H1 (cell line): ENCODE measurements around the gene NR1I3. TPM values are rescaled to one million over a fixed set of nuclear protein-coding genes. Genes with fewer than 3 reads are reported as not detected.

Experiments
- CTCF ChIA-PET: fragments of 300-600 bp; sonication (Branson Sonifier 250); formaldehyde crosslinking; loops from one replicate; lab custom pipeline; 2021; ENCODE audit not compliant: partially characterized antibody; lab: Charles Lee
- POLR2A ChIA-PET: fragments of 300-600 bp; sonication (Branson Sonifier 250); formaldehyde crosslinking; loops from one replicate; lab custom pipeline; 2021; ENCODE audit warnings: inconsistent platforms; ENCODE audit not compliant: partially characterized antibody; lab: Charles Lee
- DNase-seq, 2 experiments: peaks; one replicate each; pipeline versions ENCODE4 v3.0.0 to v3.0.0-alpha.2; 2010 to 2022; ENCODE audit warnings: low spot score in 2 of 2, low read depth in 1 of 2, mixed read lengths in 1 of 2
- FAIRE-seq: peaks from 2 replicates; lab custom pipeline; 2011; peaks lifted over from hg19 to GRCh38; lab: Jason Lieb, UNC
- H2AFZ ChIP-seq: 2 replicates; pipeline ENCODE4 v1.8.1; 2012; ENCODE audit warnings: low read length, inconsistent platforms
- H2AK5ac ChIP-seq: 2 replicates; pipeline ENCODE4 v1.6.1; 2013; ENCODE audit warnings: low read depth, low read length
- H2BK120ac ChIP-seq: replicated peaks from 2 replicates; pipeline ENCODE3; 2013; ENCODE audit warnings: low read depth, low read length, inconsistent platforms
- H2BK12ac ChIP-seq: 2 replicates; pipeline ENCODE4 v1.6.1; 2013; ENCODE audit warnings: low read depth, low read length
- H2BK15ac ChIP-seq: 2 replicates; pipeline ENCODE4 v1.6.1; 2013; ENCODE audit warnings: low read length
- H2BK20ac ChIP-seq: 2 replicates; pipeline ENCODE4 v1.6.1; 2013; ENCODE audit warnings: low read length
- H2BK5ac ChIP-seq: 2 replicates; pipeline ENCODE4 v1.6.1; 2013; ENCODE audit warnings: low read depth, low read length
- H3K14ac ChIP-seq: 2 replicates; pipeline ENCODE4 v1.6.1; 2013; ENCODE audit warnings: inconsistent platforms; ENCODE audit not compliant: insufficient read length
- H3K18ac ChIP-seq: 2 replicates; pipeline ENCODE4 v1.6.1; 2013; ENCODE audit warnings: low read length; ENCODE audit errors: extremely low read depth
- H3K23ac ChIP-seq: 2 replicates; pipeline ENCODE4 v1.6.1; 2013; ENCODE audit warnings: inconsistent platforms; ENCODE audit not compliant: insufficient read length
- H3K23me2 ChIP-seq: 2 replicates; pipeline ENCODE4 v1.6.1; 2013; ENCODE audit warnings: low read depth, low read length
- H3K27ac ChIP-seq: 2 replicates; pipeline ENCODE4 v1.6.1; 2011; ENCODE audit warnings: low read depth, low read length, inconsistent platforms
- H3K27me3 ChIP-seq, 4 experiments: replicated peaks in 1 of 4; 1 replicate in 1 of 4; 2 replicates in 3 of 4; pipeline versions ENCODE4 v1.6.1 to v1.8.1; 2011 to 2013; ENCODE audit warnings: low read length in 3 of 4, mild to moderate bottlenecking in 3 of 4, inconsistent platforms in 2 of 4, mixed read lengths in 2 of 4, moderate library complexity in 1 of 4; ENCODE audit not compliant: control insufficient read depth in 3 of 4, insufficient read depth in 3 of 4; ENCODE audit errors: extremely low read depth in 1 of 4
- H3K36me3 ChIP-seq, 4 experiments: 2 replicates each; pipeline versions ENCODE4 v1.6.1 to v1.8.1; 2011 to 2013; ENCODE audit warnings: mild to moderate bottlenecking in 4 of 4, low read length in 3 of 4, moderate library complexity in 2 of 4, control low read depth in 1 of 4, inconsistent platforms in 1 of 4; ENCODE audit not compliant: insufficient read depth in 4 of 4, control insufficient read depth in 2 of 4
- H3K4ac ChIP-seq: replicated peaks from 2 replicates; pipeline ENCODE3; 2013; ENCODE audit warnings: low read length, low read depth, mixed read lengths, inconsistent platforms; ENCODE audit not compliant: insufficient read length
- H3K4me1 ChIP-seq, 4 experiments: replicated peaks in 1 of 4; 1 replicate in 1 of 4; 2 replicates in 3 of 4; pipeline versions ENCODE4 v1.6.1 to v1.8.1; 2011 to 2013; ENCODE audit warnings: low read length in 3 of 4, inconsistent platforms in 2 of 4, mixed read lengths in 1 of 4; ENCODE audit not compliant: insufficient read depth in 4 of 4, control insufficient read depth in 3 of 4
- H3K4me2 ChIP-seq, 2 experiments: 2 replicates each; pipeline versions ENCODE4 v1.6.1 to v1.8.1; 2011 to 2013; ENCODE audit warnings: low read depth in 2 of 2, low read length in 2 of 2, control low read depth in 1 of 2, inconsistent platforms in 1 of 2, mild to moderate bottlenecking in 1 of 2; ENCODE audit not compliant: insufficient read depth in 1 of 2
- H3K4me3 ChIP-seq, 4 experiments: fragments of 200-600, 300-600 bp in 1 of 4; sonication (generic), shearing (Covaris generic), sonication (Bioruptor Twin) in 1 of 4; 2 replicates each; pipeline versions ENCODE4 v1.5.1 to v1.8.1; 2011 to 2016; ENCODE audit warnings: low read length in 4 of 4, low read depth in 3 of 4, control low read depth in 2 of 4, inconsistent platforms in 2 of 4, mild to moderate bottlenecking in 2 of 4, mixed read lengths in 1 of 4, moderate library complexity in 1 of 4; ENCODE audit not compliant: insufficient read depth in 2 of 4; ENCODE audit errors: extremely low read depth in 1 of 4
- H3K56ac ChIP-seq: replicated peaks from 2 replicates; pipeline ENCODE3; 2013; ENCODE audit warnings: low read depth, mild to moderate bottlenecking, mixed read lengths, low read length, inconsistent platforms; ENCODE audit not compliant: insufficient read length
- H3K79me1 ChIP-seq: 2 replicates; pipeline ENCODE4 v1.6.1; 2013; ENCODE audit warnings: low read depth, low read length, control low read depth
- H3K79me2 ChIP-seq, 2 experiments: 2 replicates each; pipeline versions ENCODE4 v1.6.1 to v1.8.1; 2012 to 2013; ENCODE audit warnings: low read length in 2 of 2, mild to moderate bottlenecking in 2 of 2, inconsistent platforms in 1 of 2; ENCODE audit not compliant: insufficient read depth in 2 of 2, control insufficient read depth in 1 of 2
- H3K9ac ChIP-seq, 4 experiments: replicated peaks in 1 of 4; 1 replicate in 1 of 4; 2 replicates in 3 of 4; pipeline versions ENCODE4 v1.6.1 to v1.8.1; 2011 to 2013; ENCODE audit warnings: low read depth in 3 of 4, low read length in 3 of 4, control low read depth in 2 of 4, mild to moderate bottlenecking in 2 of 4, moderate library complexity in 2 of 4, inconsistent platforms in 1 of 4; ENCODE audit errors: extremely low read depth in 1 of 4
- H3K9me3 ChIP-seq, 2 experiments: 2 replicates each; pipeline versions ENCODE4 v1.6.1 to v1.8.1; 2012 to 2013; ENCODE audit warnings: mild to moderate bottlenecking in 2 of 2, moderate library complexity in 2 of 2, control low read depth in 1 of 2, inconsistent platforms in 1 of 2, low read depth in 1 of 2, low read length in 1 of 2, mixed read lengths in 1 of 2; ENCODE audit not compliant: insufficient read depth in 2 of 2
- H4K20me1 ChIP-seq, 2 experiments: replicated peaks in 1 of 2; 2 replicates each; pipeline versions ENCODE3 to v1.8.1; 2011 to 2013; ENCODE audit warnings: inconsistent platforms in 2 of 2, low read length in 2 of 2, mild to moderate bottlenecking in 1 of 2; ENCODE audit not compliant: insufficient read depth in 2 of 2, control insufficient read depth in 1 of 2
- H4K5ac ChIP-seq: 2 replicates; pipeline ENCODE4 v1.6.1; 2013; ENCODE audit warnings: low read length, low read depth, mixed read lengths, inconsistent platforms; ENCODE audit not compliant: insufficient read length
- H4K8ac ChIP-seq: 2 replicates; pipeline ENCODE4 v1.8.0; 2013; ENCODE audit warnings: mild to moderate bottlenecking, moderate library complexity, low read length, inconsistent platforms; ENCODE audit not compliant: insufficient read depth; ENCODE audit errors: extremely low read depth
- H4K91ac ChIP-seq: replicated peaks from 2 replicates; pipeline ENCODE3; 2013; ENCODE audit warnings: low read length, mixed read lengths, inconsistent platforms; ENCODE audit not compliant: insufficient read length
- ASH2L ChIP-seq: fragments of 200-600, 300-600 bp; sonication (generic); IDR thresholded peaks from one replicate; pipeline ENCODE4 v1.7.1; 2017; ENCODE audit warnings: low read length
- CBX8 ChIP-seq: fragments of 300-800, 300-1000 bp; sonication (generic); IDR thresholded peaks from 2 replicates; pipeline ENCODE4 v1.7.1; 2016; ENCODE audit warnings: low read depth, low read length, borderline replicate concordance
- CREB1 ChIP-seq: IDR thresholded peaks from 2 replicates; pipeline ENCODE4 v1.6.1; 2012; ENCODE audit warnings: inconsistent platforms
- GTF2F1 ChIP-seq: IDR thresholded peaks from 2 replicates; pipeline ENCODE4 v1.6.1; 2012; ENCODE audit warnings: low read depth, low read length, improper control_type of control experiment, borderline replicate concordance
- PHF8 ChIP-seq: fragments of 200-600 bp; sonication (generic); conservative IDR thresholded peaks from 2 replicates; pipeline ENCODE4 v1.7.1; 2012; ENCODE audit warnings: low read depth, mild to moderate bottlenecking, inconsistent platforms, low read length, moderate library complexity
- POU5F1 ChIP-seq: IDR thresholded peaks from 2 replicates; pipeline ENCODE4 v1.6.1; 2011; ENCODE audit warnings: low read depth, mild to moderate bottlenecking, low read length, moderate library complexity
- RXRA ChIP-seq: IDR thresholded peaks from 2 replicates; pipeline ENCODE4 v1.6.1; 2011; ENCODE audit warnings: low read depth, mild to moderate bottlenecking, low read length, moderate library complexity; ENCODE audit not compliant: insufficient read depth
- SP4 ChIP-seq: IDR thresholded peaks from 2 replicates; pipeline ENCODE4 v1.6.1; 2012; ENCODE audit warnings: low read length, inconsistent platforms
- TAF1 ChIP-seq: IDR thresholded peaks from 2 replicates; pipeline ENCODE4 v1.6.1; 2011; ENCODE audit warnings: mild to moderate bottlenecking, low read depth, low read length
- TCF12 ChIP-seq: IDR thresholded peaks from 2 replicates; pipeline ENCODE4 v1.6.1; 2011; ENCODE audit warnings: low read depth, mild to moderate bottlenecking, low read length
- WGBS, 2 experiments: shearing (Covaris generic) in 1 of 2; methylation state at CpG; one replicate each; pipeline versions ENCODE4 v1.1.6 to v1.1.7; 2013 to 2015; ENCODE audit warnings: low lambda C conversion rate in 2 of 2, mixed read lengths in 2 of 2, inconsistent platforms in 1 of 2, low coverage in 1 of 2, missing lambda C conversion rate in 1 of 2; ENCODE audit not compliant: insufficient replicate concordance in 2 of 2, insufficient coverage in 1 of 2, insufficient read length in 1 of 2; ENCODE audit errors: extremely low coverage in 1 of 2, missing lambda C conversion rate in 1 of 2; 5-methylcytosine and 5-hydroxymethylcytosine counted together
- polyA plus RNA-seq, 7 experiments: library from polyadenylated mRNA; depleted of rRNA in 3 of 7; stranded (reverse) in 5 of 7; unstranded in 2 of 7; fragments of >200 nt in 5 of 7; fragments of 200-250 nt in 2 of 7; gene quantifications; 1 replicate in 5 of 7; 2 replicates in 1 of 7; 4 replicates in 1 of 7; pipeline versions ENCODE4 v1.2.1 to v1.2.3, GENCODE V29; 2011 to 2013; ENCODE audit warnings: missing spikeins in 2 of 7, mixed read lengths in 2 of 7
- total RNA-seq: library from RNA; stranded (reverse); fragmentation: NEBNext Ultra II Directional; extraction: Animal tissue kit (Norgen Biotek cat#: 25700); gene quantifications from 2 replicates; pipeline ENCODE4 v1.2.1, GENCODE V29; 2021
- TF ChIP-seq, protein P1 (sequence below): IDR thresholded peaks from 2 replicates; pipeline ENCODE4 v1.6.1; 2012; ENCODE audit warnings: inconsistent platforms

The NR1I3 gene
- total and polyA plus RNA-seq, 2 of the 8 experiments (the other 6 are each of a cell fraction or from before 2014, with no cell fraction given), result not detected

DNA sequence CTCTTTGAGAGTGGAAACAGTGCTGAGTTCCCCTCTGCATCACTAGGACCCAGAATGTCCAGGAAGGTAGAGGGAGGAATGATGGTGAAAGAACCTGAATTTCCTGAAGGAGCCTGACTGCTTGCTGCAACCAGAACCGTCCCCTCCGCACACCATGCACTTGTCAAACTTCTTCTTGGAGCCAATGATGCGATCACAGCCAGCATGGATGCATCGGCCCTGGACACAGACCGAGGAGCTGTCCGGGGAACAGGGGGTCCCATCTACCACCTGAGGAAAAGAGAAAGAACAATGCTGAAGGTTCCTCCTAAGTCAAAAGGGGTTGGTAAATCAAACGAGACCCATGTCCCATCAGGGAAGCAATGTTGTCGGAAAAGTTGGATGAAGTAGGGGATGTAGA lies 46.0 kb downstream of the NR1I3 start:
- 93% methylated on average over 8 of the region's 8 CpGs; no CpG with 5 or more reads in 1 of the 2 experiments for WGBS, 2 experiments
- Histone ChIP-seq H3K4me3 (no peak overlapping the region), H3K79me2 (no peaks in the 10 kb centered on the region), H3K14ac (no peak overlapping the region), H4K5ac (no peak overlapping the region), H3K56ac (no peak overlapping the region), H3K9me3 (no peaks in the 10 kb centered on the region), H3K4me2 (no peak overlapping the region), H2BK5ac (no peak overlapping the region), H2BK12ac (no peak overlapping the region), H4K20me1 (no peaks in the 10 kb centered on the region), H3K27ac (no peak overlapping the region), H3K18ac (no peak overlapping the region), H4K91ac (no peak overlapping the region), H3K4ac (no peak overlapping the region), H3K36me3 (peaks cover 4 to 14% (median 10%) of the 10 kb centered on the region in 4 experiments; a peak in 5 of 8 replicates), H3K79me1 (peaks cover under 1% of the 10 kb centered on the region; the same call in 1 of the 2 replicates), H2BK120ac (no peak overlapping the region), H3K27me3 (no peaks in the 10 kb centered on the region; a peak in 1 of 7 replicates), H3K23me2 (no peaks in the 10 kb centered on the region), H2BK15ac (no peak overlapping the region), H4K8ac (no peak overlapping the region), H2AFZ (no peak overlapping the region), H3K23ac (no peak overlapping the region), H3K4me1 (peaks cover 3 to 7% (median 4%) of the 10 kb centered on the region in 4 experiments), H3K9ac (no peak overlapping the region), H2BK20ac (no peak overlapping the region), H2AK5ac (no peak overlapping the region)
- ChIA-PET POLR2A (interaction anchor here (1.1 to 4.6 kb wide), 5 partner anchors 10 to 122 kb away, joined by 3 to 45 read pairs (median 3); partner anchors contain the start of genes B4GALT3 and NDUFS2), CTCF (interaction anchor here (0.6 to 6.1 kb wide), 26 partner anchors 11 to 197 kb away, joined by 3 to 67 read pairs (median 5); partner anchors contain the start of genes APOA2, B4GALT3, FCER1G and NDUFS2)
- DNase-seq (no peak), FAIRE-seq (no peak)
- TF ChIP-seq POU5F1 (no peak), CBX8 (no peak), PHF8 (no peak), TAF1 (no peak), GTF2F1 (no peak), ASH2L (no peak), TCF12 (no peak), SP4 (no peak), CREB1 (no peak), RXRA (no peak)
- TF ChIP-seq, protein P1, sequence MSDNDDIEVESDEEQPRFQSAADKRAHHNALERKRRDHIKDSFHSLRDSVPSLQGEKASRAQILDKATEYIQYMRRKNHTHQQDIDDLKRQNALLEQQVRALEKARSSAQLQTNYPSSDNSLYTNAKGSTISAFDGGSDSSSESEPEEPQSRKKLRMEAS, result no peak
